H9 (cell line): ENCODE measurements around the gene PARP6. TPM values are rescaled to one million over a fixed set of nuclear protein-coding genes. Genes with fewer than 3 reads are reported as not detected.

ENCODE experiments used
- DNase-seq: peaks from one replicate; pipeline ENCODE4 v3.0.0-alpha.2; 2017
- H2AFZ ChIP-seq: one replicate; pipeline ENCODE4 v1.6.1; 2013; ENCODE audit warnings: mild to moderate bottlenecking, low read length, control low read depth, moderate library complexity
- H2AK5ac ChIP-seq: 2 replicates; pipeline ENCODE4 v1.6.1; 2013; ENCODE audit warnings: low read length, control low read depth, mixed read lengths; ENCODE audit not compliant: insufficient read length
- H2BK120ac ChIP-seq: one replicate; pipeline ENCODE4 v1.6.1; 2013; ENCODE audit warnings: low read depth, mild to moderate bottlenecking, low read length, control low read depth, inconsistent platforms; ENCODE audit not compliant: poor library complexity, severe bottlenecking
- H2BK12ac ChIP-seq: 2 replicates; pipeline ENCODE4 v1.6.1; 2013; ENCODE audit warnings: low read length, control low read depth, mixed read lengths, low read depth; ENCODE audit not compliant: insufficient read length
- H2BK15ac ChIP-seq: 2 replicates; pipeline ENCODE4 v1.6.1; 2013; ENCODE audit warnings: low read depth, low read length, control low read depth
- H2BK20ac ChIP-seq: one replicate; pipeline ENCODE4 v1.6.1; 2013; ENCODE audit warnings: low read depth, mild to moderate bottlenecking, low read length, control low read depth, inconsistent platforms; ENCODE audit not compliant: poor library complexity, severe bottlenecking
- H2BK5ac ChIP-seq: 2 replicates; pipeline ENCODE4 v1.6.1; 2013; ENCODE audit warnings: low read length, control low read depth, mixed read lengths; ENCODE audit not compliant: insufficient read length
- H3K14ac ChIP-seq: 2 replicates; pipeline ENCODE4 v1.6.1; 2013; ENCODE audit warnings: low read length, control low read depth; ENCODE audit not compliant: insufficient read depth
- H3K18ac ChIP-seq: 2 replicates; pipeline ENCODE4 v1.6.1; 2013; ENCODE audit warnings: low read depth, mild to moderate bottlenecking, mixed read lengths, low read length, control low read depth; ENCODE audit not compliant: insufficient read length
- H3K23ac ChIP-seq: 2 replicates; pipeline ENCODE4 v1.6.1; 2013; ENCODE audit warnings: low read length, control low read depth, mixed read lengths, low read depth; ENCODE audit not compliant: insufficient read length
- H3K23me2 ChIP-seq: 2 replicates; pipeline ENCODE4 v1.6.1; 2013; ENCODE audit warnings: low read depth, mild to moderate bottlenecking, mixed read lengths, low read length, control low read depth; ENCODE audit not compliant: insufficient read length, poor library complexity, severe bottlenecking
- H3K27ac ChIP-seq: 2 replicates; pipeline ENCODE4 v1.5.1; 2013; ENCODE audit warnings: low read length, control low read depth, mixed read lengths, low read depth; ENCODE audit not compliant: insufficient read length
- H3K27me3 ChIP-seq: 2 replicates; pipeline ENCODE4 v1.6.1; 2013; ENCODE audit warnings: low read length, control low read depth, inconsistent platforms; ENCODE audit not compliant: insufficient read depth
- H3K4ac ChIP-seq: 2 replicates; pipeline ENCODE4 v1.6.1; 2013; ENCODE audit warnings: low read depth, mild to moderate bottlenecking, control low read depth, inconsistent platforms, low read length, moderate library complexity
- H3K4me1 ChIP-seq: 2 replicates; pipeline ENCODE4 v1.6.1; 2013; ENCODE audit warnings: low read length, control low read depth, inconsistent platforms; ENCODE audit not compliant: insufficient read depth
- H3K4me2 ChIP-seq: 2 replicates; pipeline ENCODE4 v1.6.1; 2013; ENCODE audit warnings: low read length, control low read depth, mixed read lengths; ENCODE audit not compliant: insufficient read length, insufficient read depth
- H3K56ac ChIP-seq: 2 replicates; pipeline ENCODE4 v1.6.1; 2013; ENCODE audit warnings: low read depth, mild to moderate bottlenecking, mixed read lengths, low read length, control low read depth; ENCODE audit not compliant: insufficient read length
- H3K79me1 ChIP-seq: 2 replicates; pipeline ENCODE4 v1.6.1; 2013; ENCODE audit warnings: low read depth, mild to moderate bottlenecking, moderate library complexity, low read length, control low read depth, inconsistent platforms; ENCODE audit not compliant: insufficient read depth, poor library complexity, severe bottlenecking
- H3K79me2 ChIP-seq: 2 replicates; pipeline ENCODE4 v1.6.1; 2013; ENCODE audit warnings: low read length, control low read depth, inconsistent platforms; ENCODE audit not compliant: insufficient read depth
- H3K9ac ChIP-seq: 2 replicates; pipeline ENCODE4 v1.6.1; 2013; ENCODE audit warnings: low read length, control low read depth, mixed read lengths; ENCODE audit not compliant: insufficient read length; ENCODE audit errors: extremely low read depth
- H3K9me3 ChIP-seq: one replicate; pipeline ENCODE4 v1.6.1; 2013; ENCODE audit warnings: low read depth, low read length, inconsistent platforms; ENCODE audit not compliant: control insufficient read depth
- H3T11ph ChIP-seq: one replicate; pipeline ENCODE4 v1.6.1; 2013; ENCODE audit warnings: mild to moderate bottlenecking, low read length, control low read depth, inconsistent platforms
- H4K20me1 ChIP-seq: one replicate; pipeline ENCODE4 v1.6.1; 2013; ENCODE audit not compliant: control insufficient read depth, insufficient read length, insufficient read depth
- H4K5ac ChIP-seq: 2 replicates; pipeline ENCODE4 v1.6.1; 2013; ENCODE audit warnings: low read depth, mild to moderate bottlenecking, mixed read lengths, low read length, control low read depth; ENCODE audit not compliant: insufficient read length
- H4K8ac ChIP-seq: replicated peaks from 2 replicates; pipeline ENCODE4 v1.6.1; 2013; ENCODE audit warnings: low read length, control low read depth, mixed read lengths, low read depth; ENCODE audit not compliant: insufficient read length
- H4K91ac ChIP-seq: 2 replicates; pipeline ENCODE4 v1.6.1; 2013; ENCODE audit warnings: low read depth, mild to moderate bottlenecking, moderate library complexity, mixed read lengths, low read length, control low read depth; ENCODE audit not compliant: insufficient read length
- H3K27ac Mint-ChIP-seq, 3 experiments: 2 replicates in 2 of 3; 3 replicates in 1 of 3; pipeline ENCODE4 v1.8.0; 2020 to 2021; ENCODE audit warnings: mixed read lengths in 3 of 3, mild to moderate bottlenecking in 1 of 3, moderate library complexity in 1 of 3
- H3K27me3 Mint-ChIP-seq: 2 replicates; pipeline ENCODE4 v1.8.0; 2021; ENCODE audit warnings: low read depth, mild to moderate bottlenecking, moderate library complexity, mixed read lengths
- H3K36me3 Mint-ChIP-seq, 3 experiments: 2 replicates in 2 of 3; 3 replicates in 1 of 3; pipeline ENCODE4 v1.8.0; 2020 to 2021; ENCODE audit warnings: low read depth in 3 of 3, mixed read lengths in 3 of 3; ENCODE audit not compliant: insufficient read depth in 1 of 3
- H3K4me1 Mint-ChIP-seq, 2 experiments: 2 replicates each; pipeline ENCODE4 v1.8.0; 2020; ENCODE audit warnings: mixed read lengths in 2 of 2
- H3K4me3 Mint-ChIP-seq, 2 experiments: 2 replicates in 1 of 2; 3 replicates in 1 of 2; pipeline ENCODE4 v1.8.0; 2020 to 2021; ENCODE audit warnings: mild to moderate bottlenecking in 2 of 2, mixed read lengths in 2 of 2, moderate library complexity in 1 of 2
- H3K9me3 Mint-ChIP-seq, 2 experiments: 2 replicates in 1 of 2; 3 replicates in 1 of 2; pipeline ENCODE4 v1.8.0; 2020; ENCODE audit warnings: mild to moderate bottlenecking in 2 of 2, mixed read lengths in 2 of 2, moderate library complexity in 1 of 2
- WGBS: extraction: QIAGEN DNeasy Blood & Tissue Kit; methylation state at CpG from one replicate; pipeline ENCODE4 v1.1.7; 2013; ENCODE audit warnings: missing lambda C conversion rate, low lambda C conversion rate, mixed read lengths; ENCODE audit not compliant: insufficient read length; ENCODE audit errors: extremely low coverage; 5-methylcytosine and 5-hydroxymethylcytosine counted together
- total RNA-seq: library from RNA; stranded (reverse); gene quantifications from 2 replicates; pipeline ENCODE4 v1.2.1, GENCODE V29; 2021
- TF ChIP-seq, protein P1 (sequence below): fragments of 200-600 bp; sonication (generic); conservative IDR thresholded peaks from 3 replicates; pipeline ENCODE4 v1.8.0; 2021; ENCODE audit warnings: antibody characterized with exemption, mild to moderate bottlenecking

Gene PARP6
- total RNA-seq, 1 experiment from 2014 or later: 54.4 TPM

DNA sequence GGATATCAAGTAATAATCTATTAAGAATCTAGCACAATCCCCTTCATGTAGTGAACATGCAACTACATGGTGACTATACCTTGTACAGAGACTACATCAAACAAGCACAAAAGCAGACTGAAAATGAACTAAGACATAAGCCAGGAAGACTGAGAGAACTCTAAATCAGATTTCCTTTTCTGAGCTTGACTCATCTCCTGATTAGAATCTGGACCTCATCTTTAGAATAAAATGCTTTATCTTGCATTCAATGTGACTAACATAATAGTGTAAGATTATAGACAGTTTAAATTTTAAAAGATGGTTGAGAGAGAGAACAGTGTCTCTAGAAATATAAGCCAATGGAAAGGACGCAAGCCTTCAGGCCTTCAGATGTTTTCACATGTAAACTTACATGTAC, 23.8 kb downstream of the PARP6 start:
- Histone ChIP-seq H2BK120ac (no peak overlapping the region), H3K18ac (no peak overlapping the region), H3K14ac (no peak overlapping the region), H3T11ph (no peak overlapping the region), H3K79me2 (no peaks in the 10 kb centered on the region), H2BK12ac (no peak overlapping the region), H3K23me2 (no peaks in the 10 kb centered on the region), H4K8ac (no peak overlapping the region), H2BK5ac (no peak overlapping the region), H2BK20ac (no peak overlapping the region), H4K20me1 (no peaks in the 10 kb centered on the region), H4K5ac (no peak overlapping the region), H3K23ac (no peak overlapping the region), H2AFZ (no peak overlapping the region), H3K4me2 (no peak overlapping the region), H3K27me3 (peaks cover 6% of the 10 kb centered on the region), H2BK15ac (no peak overlapping the region), H2AK5ac (no peak overlapping the region), H3K27ac (no peak overlapping the region), H3K4me1 (no peaks in the 10 kb centered on the region), H3K4ac (no peak overlapping the region), H3K9ac (no peak overlapping the region), H4K91ac (no peak overlapping the region), H3K79me1 (no peaks in the 10 kb centered on the region), H3K9me3 (no peaks in the 10 kb centered on the region), H3K56ac (no peak overlapping the region)
- Mint-ChIP-seq H3K4me1 (peaks cover 10% of the 10 kb centered on the region in 2 experiments), H3K36me3 (peaks cover 25 to 83% (median 65%) of the 10 kb centered on the region in 3 experiments), H3K27ac (no peak overlapping the region), H3K4me3 (no peak overlapping the region), H3K9me3 (no peaks in the 10 kb centered on the region), H3K27me3 (peaks cover 33% of the 10 kb centered on the region)
- no peak for DNase-seq
- TF ChIP-seq, protein P1, sequence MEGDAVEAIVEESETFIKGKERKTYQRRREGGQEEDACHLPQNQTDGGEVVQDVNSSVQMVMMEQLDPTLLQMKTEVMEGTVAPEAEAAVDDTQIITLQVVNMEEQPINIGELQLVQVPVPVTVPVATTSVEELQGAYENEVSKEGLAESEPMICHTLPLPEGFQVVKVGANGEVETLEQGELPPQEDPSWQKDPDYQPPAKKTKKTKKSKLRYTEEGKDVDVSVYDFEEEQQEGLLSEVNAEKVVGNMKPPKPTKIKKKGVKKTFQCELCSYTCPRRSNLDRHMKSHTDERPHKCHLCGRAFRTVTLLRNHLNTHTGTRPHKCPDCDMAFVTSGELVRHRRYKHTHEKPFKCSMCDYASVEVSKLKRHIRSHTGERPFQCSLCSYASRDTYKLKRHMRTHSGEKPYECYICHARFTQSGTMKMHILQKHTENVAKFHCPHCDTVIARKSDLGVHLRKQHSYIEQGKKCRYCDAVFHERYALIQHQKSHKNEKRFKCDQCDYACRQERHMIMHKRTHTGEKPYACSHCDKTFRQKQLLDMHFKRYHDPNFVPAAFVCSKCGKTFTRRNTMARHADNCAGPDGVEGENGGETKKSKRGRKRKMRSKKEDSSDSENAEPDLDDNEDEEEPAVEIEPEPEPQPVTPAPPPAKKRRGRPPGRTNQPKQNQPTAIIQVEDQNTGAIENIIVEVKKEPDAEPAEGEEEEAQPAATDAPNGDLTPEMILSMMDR: no peak
- WGBS: no CpG with 5 or more reads among the region's 1 CpG
